KOPT-K1 (cell line): ENCODE results near the gene CALHM4.
"Not testable (repeated sequence)": the region's sequence is repeated elsewhere in the genome, so short reads cannot be mapped to it uniquely, and the experiment has no call there.

Source experiments
- H3K27ac ChIP-seq: fragments of 200-600 bp; sonication (generic); 2 replicates; pipeline ENCODE4 v1.5.1; 2016; ENCODE audit warnings: antibody characterized with exemption, mild to moderate bottlenecking, low read depth, low read length; ENCODE audit not compliant: poor library complexity, severe bottlenecking
- H3K36me3 ChIP-seq: fragments of 200-600 bp; sonication (generic); 2 replicates; pipeline ENCODE4 v1.5.1; 2017; ENCODE audit warnings: antibody characterized with exemption, mild to moderate bottlenecking, low read length, moderate library complexity; ENCODE audit not compliant: insufficient read depth
- H3K9me3 ChIP-seq: fragments of 200-600 bp; sonication (generic); 2 replicates; pipeline ENCODE4 v1.5.1; 2017; ENCODE audit warnings: antibody characterized with exemption, low read length, mild to moderate bottlenecking; ENCODE audit not compliant: insufficient read depth, poor library complexity, severe bottlenecking

Gene CALHM4

DNA sequence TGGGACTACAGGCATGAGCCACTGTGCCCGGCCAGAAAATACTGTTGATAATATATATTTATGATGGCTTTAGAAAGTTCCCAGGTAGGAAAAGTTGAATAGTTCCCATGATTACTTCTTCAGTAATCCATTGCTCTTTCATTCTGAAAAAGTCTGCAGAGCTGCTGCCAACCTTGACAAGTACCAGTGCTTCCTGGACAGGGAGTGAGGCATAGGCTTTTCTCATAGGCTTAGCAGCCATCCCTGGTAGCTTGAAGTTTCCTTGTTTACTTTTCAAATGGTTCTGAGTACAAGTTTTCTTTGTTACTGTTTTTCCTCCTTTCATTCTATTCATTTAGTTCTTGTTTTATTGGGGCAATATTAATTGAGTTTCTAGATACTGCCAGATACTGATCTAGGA is 25.6 kb downstream of the CALHM4 start:
- Histone ChIP-seq H3K27ac (no peak overlapping the region), H3K36me3 (peaks cover 88% of the 10 kb centered on the region), H3K9me3 (no peaks in the 10 kb centered on the region)

DNA sequence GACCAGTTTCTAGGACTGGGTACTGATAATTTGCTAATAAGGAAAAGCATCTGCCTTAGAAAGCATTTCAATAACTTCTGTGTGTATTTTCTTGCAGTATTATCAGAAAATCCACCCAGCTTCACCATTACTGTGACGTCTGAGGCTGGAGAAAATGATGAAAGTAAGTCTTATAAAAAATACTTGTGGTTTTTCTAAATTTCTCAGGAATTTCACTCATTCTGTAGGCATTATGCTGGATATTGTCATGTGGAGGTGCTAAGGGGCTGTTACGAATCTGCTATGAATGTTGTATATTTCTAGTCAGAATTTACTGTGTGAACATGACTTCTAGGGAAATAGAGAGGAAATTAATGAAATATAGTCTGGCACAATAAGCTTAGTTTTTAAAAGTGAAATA is 26.6 kb downstream of the CALHM4 start:
- Histone ChIP-seq H3K9me3 (no peaks in the 10 kb centered on the region), H3K36me3 (peaks cover 88% of the 10 kb centered on the region), H3K27ac (no peak overlapping the region)

DNA sequence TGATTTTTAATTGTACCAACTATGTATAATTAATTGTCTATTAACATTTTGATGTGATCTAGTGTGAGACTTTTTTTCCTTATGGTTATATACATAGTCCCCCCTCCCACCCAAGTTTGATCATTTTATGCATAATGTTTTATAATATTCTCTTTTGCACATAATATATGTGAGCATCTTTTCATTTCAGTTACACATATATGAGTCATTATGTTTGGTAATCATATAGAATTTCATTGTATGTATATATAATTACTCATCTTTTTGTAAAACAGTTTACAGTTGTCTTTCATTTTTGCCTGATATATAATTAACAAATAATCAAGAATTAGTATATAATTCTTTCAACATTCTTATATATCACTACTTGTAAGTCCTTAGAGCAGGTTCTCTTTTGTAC is 32.7 kb downstream of the CALHM4 start:
- H3K27ac ChIP-seq: no peak overlapping the region
- H3K36me3 ChIP-seq: peaks cover 89% of the 10 kb centered on the region
- no peaks in the 10 kb centered on the region for H3K9me3 ChIP-seq

DNA sequence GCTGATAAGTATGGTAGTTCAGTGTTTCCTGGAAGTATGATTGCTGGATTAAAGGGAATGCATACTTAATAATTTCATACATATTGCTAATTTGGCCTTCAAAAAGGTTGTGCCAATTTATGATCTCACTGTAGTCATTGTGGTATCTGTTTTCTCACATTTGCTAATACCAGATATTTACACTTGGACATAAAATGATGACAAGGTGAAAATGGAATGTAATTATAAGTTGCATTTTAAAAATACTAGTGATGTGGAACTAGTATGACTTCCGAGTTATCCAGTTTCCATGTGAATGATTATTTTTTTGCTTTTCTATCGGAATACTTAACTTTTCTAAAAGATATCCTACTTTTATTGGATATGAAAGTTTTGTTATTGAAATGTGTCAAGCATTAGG is 33.2 kb downstream of the CALHM4 start:
- Histone ChIP-seq H3K36me3 (peaks cover 89% of the 10 kb centered on the region), H3K9me3 (no peaks in the 10 kb centered on the region), H3K27ac (no peak overlapping the region)

DNA sequence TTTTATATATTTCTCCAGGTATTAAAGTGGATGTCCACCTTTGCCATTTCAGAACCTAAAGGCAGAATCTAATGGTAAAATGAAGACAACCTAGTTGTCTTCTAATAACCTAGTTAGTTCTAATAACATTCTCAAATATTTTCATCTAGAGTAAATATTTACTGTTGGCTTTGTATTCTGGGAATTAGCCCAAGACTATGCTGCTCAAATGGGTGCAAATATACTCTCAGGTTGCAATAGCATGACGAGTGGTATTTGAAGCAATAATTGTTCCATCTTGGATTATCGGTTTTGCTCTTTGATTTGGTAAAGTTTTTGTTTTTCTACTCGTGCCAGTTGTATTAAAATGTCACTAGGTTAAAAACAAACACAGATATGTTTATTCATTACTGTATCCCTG is 41.7 kb downstream of the CALHM4 start:
- H3K27ac ChIP-seq: no peak overlapping the region
- H3K9me3 ChIP-seq: no peaks in the 10 kb centered on the region
- H3K36me3 ChIP-seq: peaks cover 58% of the 10 kb centered on the region

DNA sequence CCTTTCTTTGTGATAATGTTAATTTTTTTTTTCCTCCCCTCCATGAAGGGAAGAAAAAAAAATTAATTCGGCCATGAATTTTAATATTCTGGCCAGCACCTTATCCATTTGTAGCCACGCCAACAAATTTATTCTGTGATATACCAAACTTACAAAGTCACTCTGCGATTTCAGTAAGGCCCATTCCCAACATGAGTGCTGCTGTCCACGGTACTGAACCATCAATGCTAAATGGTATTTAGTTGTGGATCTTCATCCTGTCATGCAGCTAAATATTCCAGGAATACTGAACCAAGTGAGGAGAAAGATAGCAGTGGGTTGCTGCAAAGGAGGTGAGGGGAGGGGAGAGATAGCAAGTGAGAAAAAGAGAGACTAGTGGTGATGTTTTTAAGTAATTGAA is 43.3 kb downstream of the CALHM4 start:
- Histone ChIP-seq H3K36me3 (peaks cover 42% of the 10 kb centered on the region), H3K27ac (no peak overlapping the region), H3K9me3 (no peaks in the 10 kb centered on the region)

DNA sequence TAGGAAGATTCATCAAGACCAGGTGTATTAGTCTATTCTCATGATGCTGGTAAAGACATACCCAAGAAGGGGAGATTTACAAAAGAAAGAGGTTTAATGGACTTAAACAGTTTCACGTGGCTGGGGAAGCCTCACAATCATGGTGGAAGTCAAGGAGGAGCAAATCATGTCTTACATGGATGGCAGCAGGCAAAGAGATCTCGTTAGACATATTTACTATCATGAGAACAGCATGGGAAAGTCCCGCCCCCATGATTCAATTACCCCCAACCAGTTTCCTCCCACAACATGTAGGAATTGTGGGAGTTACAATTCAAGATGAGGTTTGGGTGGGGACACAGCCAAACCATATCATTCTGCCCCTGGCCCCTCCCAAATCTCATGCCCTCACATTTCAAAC is 50.4 kb downstream of the CALHM4 start:
- not testable (repeated sequence) for H3K9me3 ChIP-seq, H3K36me3 ChIP-seq

DNA sequence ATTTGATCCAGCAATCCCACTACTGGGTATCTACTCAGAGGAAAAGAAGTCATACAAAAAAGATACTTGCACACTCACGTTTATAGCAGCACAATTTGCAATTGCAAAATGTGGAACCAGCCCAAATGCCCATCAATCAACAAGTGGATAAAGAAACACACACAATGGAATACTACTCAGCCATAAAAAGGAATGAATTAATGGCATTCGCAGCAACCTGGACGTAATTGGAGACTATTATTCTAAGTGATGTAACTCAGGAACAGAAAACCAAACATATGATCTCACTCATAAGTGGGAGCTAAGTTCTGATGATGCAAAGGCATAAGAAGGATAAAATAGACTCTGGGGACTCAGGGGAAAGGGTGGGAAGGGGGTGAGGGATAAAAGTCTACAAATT is 51.3 kb downstream of the CALHM4 start:
- not testable (repeated sequence) for H3K9me3 ChIP-seq, H3K27ac ChIP-seq, H3K36me3 ChIP-seq

More for the DNA sequence above, 50.4 kb downstream of the CALHM4 start:
- H3K27ac ChIP-seq: not testable (repeated sequence)

DNA sequence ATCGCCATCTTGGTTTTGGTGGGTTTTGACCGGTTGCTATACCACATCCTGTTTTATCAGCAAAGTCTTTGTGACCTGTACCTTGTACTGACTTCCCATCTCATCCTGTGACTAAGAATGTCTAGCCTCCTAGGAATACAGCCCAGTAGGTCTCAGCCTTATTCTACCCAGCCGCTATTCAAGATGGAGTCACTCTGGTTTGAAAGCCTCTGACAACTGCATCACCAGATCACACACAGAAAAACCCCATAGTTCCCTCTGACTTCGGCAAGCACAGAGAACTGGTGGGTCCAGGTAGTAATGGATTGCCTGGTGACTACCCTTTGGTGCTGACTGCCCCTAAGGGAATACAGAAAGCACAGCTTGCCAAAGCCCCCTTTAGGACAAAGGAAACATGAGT is 52.4 kb downstream of the CALHM4 start:
- H3K9me3 ChIP-seq: peaks cover 4% of the 10 kb centered on the region
- no peak overlapping the region for H3K27ac ChIP-seq
- no peaks in the 10 kb centered on the region; the same call in 1 of the 2 replicates for H3K36me3 ChIP-seq
